HPDE6-E6E7 (cell line): Measurements from ENCODE around the gene NUFIP1.
"Not testable (repeated sequence)": the region's sequence is repeated elsewhere in the genome, so short reads cannot be mapped to it uniquely, and the experiment has no call there.

Experiments
- DNase-seq: peaks from one replicate; pipeline ENCODE4 v3.0.0; 2011; ENCODE audit warnings: missing footprints; ENCODE audit errors: extremely low spot score

Gene NUFIP1

GRCh38 chr13:44969551-44970484 is 19.5 kb downstream of the NUFIP1 start:
- DNase-seq = peak; percentile 2

GRCh38 chr13:44968434-44968815 is 20.8 kb downstream of the NUFIP1 start:
- DNase-seq = no peak

GRCh38 chr13:44967704-44968433 is 21.4 kb downstream of the NUFIP1 start:
- no peak for DNase-seq

GRCh38 chr13:44961997-44962396 is 27.3 kb downstream of the NUFIP1 start:
- no peak for DNase-seq

GRCh38 chr13:44955406-44955805 is 33.9 kb downstream of the NUFIP1 start:
- DNase-seq = no peak

- DNase-seq = no peak
Measured at GRCh38 chr13:44954224-44954623, 35.0 kb downstream of the NUFIP1 start.

GRCh38 chr13:44952671-44953070 is 36.6 kb downstream of the NUFIP1 start:
- DNase-seq = no peak

GRCh38 chr13:44951184-44951583 is 38.1 kb downstream of the NUFIP1 start:
- DNase-seq = no peak

- DNase-seq = not testable (repeated sequence)
Measured at GRCh38 chr13:44943411-44943810, 45.9 kb downstream of the NUFIP1 start.

- DNase-seq = no peak
Measured at GRCh38 chr13:44938854-44939253, 50.4 kb downstream of the NUFIP1 start.

GRCh38 chr13:44936246-44936645 is 53.0 kb downstream of the NUFIP1 start:
- DNase-seq = no peak

GRCh38 chr13:44934724-44935123 is 54.5 kb downstream of the NUFIP1 start:
- DNase-seq = no peak

- no peak for DNase-seq
Measured at GRCh38 chr13:44932850-44933251, 56.4 kb downstream of the NUFIP1 start.

- no peak for DNase-seq
Measured at GRCh38 chr13:44932171-44932849, 57.0 kb downstream of the NUFIP1 start.

GRCh38 chr13:44930963-44931623 is 58.2 kb downstream of the NUFIP1 start:
- DNase-seq = no peak

- DNase-seq = no peak
Measured at GRCh38 chr13:44930280-44930679, 59.0 kb downstream of the NUFIP1 start.

- DNase-seq = no peak
Measured at GRCh38 chr13:44929692-44930091, 59.6 kb downstream of the NUFIP1 start.

GRCh38 chr13:44927968-44928367 is 61.3 kb downstream of the NUFIP1 start:
- no peak for DNase-seq

GRCh38 chr13:44921931-44922758 is 67.1 kb downstream of the NUFIP1 start:
- peak; percentile 23 for DNase-seq

GRCh38 chr13:44921246-44921877 is 67.9 kb downstream of the NUFIP1 start:
- no peak for DNase-seq
